SK-N-SH treated with all-trans-retinoic acid at 6 μM for 48 hours (cell line): ENCODE measurements around the gene TCN1.

Experiments used
- ATAC-seq: fragments of 200-7000 bp; cut with Tn5 transposase; 3 replicates; pipeline ENCODE4 v1.9.1; 2020; ENCODE audit warnings: mild to moderate bottlenecking, moderate library complexity
- ARNTL ChIP-seq: fragments of 450-650 bp; formaldehyde crosslinking; IDR thresholded peaks from 2 replicates; pipeline ENCODE4 v1.5.0; 2020; ENCODE audit warnings: low read depth, mild to moderate bottlenecking, moderate library complexity, borderline replicate concordance
- BACH2 ChIP-seq: fragments of 250-450 bp; sonication (Bioruptor Pico); IDR thresholded peaks from 2 replicates; pipeline ENCODE4 v1.9.0; 2021; ENCODE audit warnings: mild to moderate bottlenecking, borderline replicate concordance
- CREB5 ChIP-seq: fragments of 250-450 bp; sonication (Bioruptor Pico); IDR thresholded peaks from 2 replicates; pipeline ENCODE4 v1.5.1; 2020; ENCODE audit warnings: low read depth, mild to moderate bottlenecking, moderate library complexity
- CSDC2 ChIP-seq: fragments of 250-450 bp; sonication (Bioruptor Pico); IDR thresholded peaks from 2 replicates; pipeline ENCODE4 v1.5.0; 2020; ENCODE audit warnings: mild to moderate bottlenecking, moderate library complexity
- CSRNP3 ChIP-seq: fragments of 250-450 bp; sonication (Bioruptor Pico); IDR thresholded peaks from 2 replicates; pipeline ENCODE4 v1.5.1; 2021; ENCODE audit warnings: mild to moderate bottlenecking, moderate library complexity
- ESRRG ChIP-seq: fragments of 250-450 bp; sonication (Bioruptor Pico); IDR thresholded peaks from 2 replicates; pipeline ENCODE4 v1.6.1; 2021; ENCODE audit warnings: mild to moderate bottlenecking
- GLIS3 ChIP-seq: fragments of 250-450 bp; sonication (Bioruptor Pico); IDR thresholded peaks from 2 replicates; pipeline ENCODE4 v1.5.0; 2020; ENCODE audit warnings: mild to moderate bottlenecking, moderate library complexity
- ISL1 ChIP-seq: fragments of 250-450 bp; sonication (Bioruptor Pico); IDR thresholded peaks from 2 replicates; pipeline ENCODE4 v2.1.2; 2022; ENCODE audit warnings: mild to moderate bottlenecking, moderate library complexity
- PATZ1 ChIP-seq: fragments of 250-450 bp; sonication (Bioruptor Pico); IDR thresholded peaks from 2 replicates; pipeline ENCODE4 v1.8.0; 2020; ENCODE audit warnings: mild to moderate bottlenecking, moderate library complexity, borderline replicate concordance
- POU6F1 ChIP-seq: fragments of 250-450 bp; sonication (Bioruptor Pico); IDR thresholded peaks from 2 replicates; pipeline ENCODE4 v1.8.0; 2021; ENCODE audit warnings: low read depth, mild to moderate bottlenecking, moderate library complexity, borderline replicate concordance
- PPARA ChIP-seq: fragments of 250-450 bp; sonication (Bioruptor Pico); IDR thresholded peaks from 2 replicates; pipeline ENCODE4 v1.5.0; 2020; ENCODE audit warnings: mild to moderate bottlenecking, borderline replicate concordance
- RARB ChIP-seq: fragments of 250-450 bp; sonication (Bioruptor Pico); IDR thresholded peaks from 2 replicates; pipeline ENCODE4 v1.8.0; 2021; ENCODE audit warnings: mild to moderate bottlenecking, moderate library complexity
- SNAI2 ChIP-seq: fragments of 250-450 bp; sonication (Bioruptor Pico); IDR thresholded peaks from 2 replicates; pipeline ENCODE4 v1.5.0; 2020; ENCODE audit warnings: mild to moderate bottlenecking, moderate library complexity
- TCF4 ChIP-seq: fragments of 250-450 bp; sonication (Bioruptor Pico); IDR thresholded peaks from 2 replicates; pipeline ENCODE4 v1.8.0; 2021; ENCODE audit warnings: mild to moderate bottlenecking, moderate library complexity, borderline replicate concordance
- TOX ChIP-seq: fragments of 250-450 bp; sonication (Bioruptor Pico); IDR thresholded peaks from 2 replicates; pipeline ENCODE4 v1.8.0; 2021; ENCODE audit warnings: mild to moderate bottlenecking, moderate library complexity, borderline replicate concordance
- TSHZ2 ChIP-seq: fragments of 250-450 bp; sonication (Bioruptor Pico); IDR thresholded peaks from 2 replicates; pipeline ENCODE4 v1.5.0; 2020; ENCODE audit warnings: mild to moderate bottlenecking, moderate library complexity
- ZC3H10 ChIP-seq: fragments of 250-450 bp; sonication (Bioruptor Pico); IDR thresholded peaks from 2 replicates; pipeline ENCODE4 v1.5.1; 2021; ENCODE audit warnings: mild to moderate bottlenecking, moderate library complexity
- ZFP3 ChIP-seq: fragments of 250-450 bp; sonication (Bioruptor Pico); IDR thresholded peaks from 2 replicates; pipeline ENCODE4 v1.5.0; 2020; ENCODE audit warnings: mild to moderate bottlenecking, moderate library complexity
- ZNF565 ChIP-seq: fragments of 450-650 bp; formaldehyde crosslinking; conservative IDR thresholded peaks from 2 replicates; pipeline ENCODE4 v1.5.0; 2020; ENCODE audit warnings: low read depth, mild to moderate bottlenecking, moderate library complexity
- ZNF70 ChIP-seq: fragments of 450-650 bp; formaldehyde crosslinking; IDR thresholded peaks from 2 replicates; pipeline ENCODE4 v1.5.0; 2020; ENCODE audit warnings: mild to moderate bottlenecking, moderate library complexity
- ZNF8 ChIP-seq: fragments of 450-650 bp; formaldehyde crosslinking; IDR thresholded peaks from 2 replicates; pipeline ENCODE4 v1.5.0; 2020; ENCODE audit warnings: mild to moderate bottlenecking, moderate library complexity

Gene TCN1

GRCh38 chr11:59862252-59862651 is 4.0 kb downstream of the TCN1 start:
- TF ChIP-seq TSHZ2 (CRISPR knock-in tag): no peak
- TF ChIP-seq ISL1 (CRISPR knock-in tag): no peak
- TF ChIP-seq ZFP3 (CRISPR knock-in tag): no peak
- no peak for TF ChIP-seq ZNF70 (CRISPR knock-in tag)
- TF ChIP-seq CREB5 (CRISPR knock-in tag): no peak
- TF ChIP-seq TOX (CRISPR knock-in tag): no peak
- TF ChIP-seq GLIS3: no peak
- TF ChIP-seq, all 23 proteins: peak for 0
- no peak for ATAC-seq

GRCh38 chr11:59859673-59860072 is 6.6 kb downstream of the TCN1 start:
- TF ChIP-seq ARNTL (no peak), PPARA (no peak), GLIS3 (no peak), POU6F1 (CRISPR knock-in tag) (no peak), TCF4 (CRISPR knock-in tag) (no peak), ISL1 (CRISPR knock-in tag) (no peak), BACH2 (CRISPR knock-in tag) (no peak), ESRRG (CRISPR knock-in tag) (no peak), CREB5 (CRISPR knock-in tag) (no peak), CSRNP3 (CRISPR knock-in tag) (no peak), ZNF8 (CRISPR knock-in tag) (no peak), ZFP3 (CRISPR knock-in tag) (no peak)
- ATAC-seq: no peak

- no peak for ATAC-seq
- TF ChIP-seq TOX (CRISPR knock-in tag) (no peak), SNAI2 (CRISPR knock-in tag) (no peak), PPARA (no peak), ZC3H10 (CRISPR knock-in tag) (no peak), ZFP3 (CRISPR knock-in tag) (no peak), ISL1 (CRISPR knock-in tag) (no peak), ZNF8 (CRISPR knock-in tag) (no peak), ZNF565 (CRISPR knock-in tag) (no peak), ESRRG (CRISPR knock-in tag) (no peak), CSDC2 (CRISPR knock-in tag) (no peak), PATZ1 (CRISPR knock-in tag) (no peak), ZNF70 (CRISPR knock-in tag) (no peak), CREB5 (CRISPR knock-in tag) (no peak), RARB (CRISPR knock-in tag) (no peak)
Measured at GRCh38 chr11:59857439-59858434, 8.6 kb downstream of the TCN1 start.
